Pancreas (tissue), 10 donors: ENCODE measurements around the gene PLXNC1. TPM values are rescaled to one million over a fixed set of nuclear protein-coding genes. Genes with fewer than 3 reads are reported as not detected.

ENCODE experiments used
- ATAC-seq, 4 donors: fragments of 200-7000 bp; cut with Tn5 transposase; one replicate each; pipeline versions ENCODE4 v1.8.0 to v1.9.1; 2020; ENCODE audit warnings: mild to moderate bottlenecking in 4 of 4, moderate library complexity in 4 of 4
- DNase-seq, 6 donors: peaks; one replicate each; pipeline ENCODE4 v3.0.0-alpha.2; 2020
- FAIRE-seq: peaks from 2 replicates; lab custom pipeline; 2012; peaks lifted over from hg19 to GRCh38; lab: Jason Lieb, UNC
- H3K27ac ChIP-seq, 4 donors: fragments of 200-600 bp; sonication (generic); 1 replicate in 3 of 4; 2 replicates in 1 of 4; pipeline versions ENCODE4 v1.5.0 to v1.8.0; 2020
- H3K27me3 ChIP-seq, 4 donors: fragments of 200-600 bp; one replicate each; pipeline ENCODE4 v1.8.0; 2021
- H3K36me3 ChIP-seq, 3 donors: fragments of 200-600 bp; sonication (generic) in 1 of 3; one replicate each; pipeline versions ENCODE4 v1.5.0 to v1.8.0; 2020 to 2021
- H3K4me1 ChIP-seq, 3 donors: fragments of 200-600 bp; one replicate each; pipeline ENCODE4 v1.8.0; 2021
- H3K4me3 ChIP-seq, 4 donors: fragments of 200-600 bp; sonication (generic) in 2 of 4; one replicate each; pipeline versions ENCODE4 v1.5.0 to v1.8.0; 2020 to 2021
- H3K9me3 ChIP-seq, 4 donors: fragments of 200-600 bp; one replicate each; pipeline ENCODE4 v1.8.0; 2021
- CTCF ChIP-seq, 4 donors: fragments of 200-600 bp; sonication (generic) in 3 of 4; IDR thresholded peaks; one replicate each; pipeline versions ENCODE4 v1.5.0 to v1.8.0; 2021; ENCODE audit warnings: antibody characterized with exemption in 4 of 4
- WGBS, 2 donors: extraction: QIAGEN DNeasy Blood & Tissue Kit; methylation state at CpG; one replicate each; pipeline ENCODE4 v1.1.7; 2013; 5-methylcytosine and 5-hydroxymethylcytosine counted together
- intact Hi-C, 3 donors: fragments of 100-400 bp; cut with DNase I; formaldehyde crosslinking; loops; one replicate each; pipeline versions ENCODE4 v1.11.1 to v1.14.2; 2022
- polyA plus RNA-seq, 2 donors: library from polyadenylated mRNA; stranded (reverse); fragments of 200-250 nt; gene quantifications; one replicate each; pipeline ENCODE4 v1.2.3, GENCODE V29; 2013
- total RNA-seq, 6 donors: library from RNA; stranded (reverse); fragmentation: NEBNext Ultra II Directional in 4 of 6; extraction: Animal tissue kit (Norgen Biotek cat#: 25700) in 4 of 6; gene quantifications; one replicate each; pipeline versions ENCODE4 v1.2.1 to v1.2.4, GENCODE V29; 2021 to 2023
- donor health status: healthy with polysubstance abuse.
- donor health status: DM: no; HTN: no; CAD: no; lungs with moderate emphysema.
- donor health status: DM: no; HTN: no; CAD: no.
- donor health status: control.
- donor health status: control.
- donor health status: Bipolar disorder and iron deficiency.
- donor health status: DM: yes; HTN: yes; CAD: no.
- donor health status: DM: no; HTN: no; CAD: no.
- donor health status: DM: no; HTN: no; CAD: no.
- donor health status: DM: yes; HTN: yes; CAD: no.

PLXNC1 gene
- total and polyA plus RNA-seq, 8 donors: 0.53 to 13.7 (median 2.0) TPM

DNA sequence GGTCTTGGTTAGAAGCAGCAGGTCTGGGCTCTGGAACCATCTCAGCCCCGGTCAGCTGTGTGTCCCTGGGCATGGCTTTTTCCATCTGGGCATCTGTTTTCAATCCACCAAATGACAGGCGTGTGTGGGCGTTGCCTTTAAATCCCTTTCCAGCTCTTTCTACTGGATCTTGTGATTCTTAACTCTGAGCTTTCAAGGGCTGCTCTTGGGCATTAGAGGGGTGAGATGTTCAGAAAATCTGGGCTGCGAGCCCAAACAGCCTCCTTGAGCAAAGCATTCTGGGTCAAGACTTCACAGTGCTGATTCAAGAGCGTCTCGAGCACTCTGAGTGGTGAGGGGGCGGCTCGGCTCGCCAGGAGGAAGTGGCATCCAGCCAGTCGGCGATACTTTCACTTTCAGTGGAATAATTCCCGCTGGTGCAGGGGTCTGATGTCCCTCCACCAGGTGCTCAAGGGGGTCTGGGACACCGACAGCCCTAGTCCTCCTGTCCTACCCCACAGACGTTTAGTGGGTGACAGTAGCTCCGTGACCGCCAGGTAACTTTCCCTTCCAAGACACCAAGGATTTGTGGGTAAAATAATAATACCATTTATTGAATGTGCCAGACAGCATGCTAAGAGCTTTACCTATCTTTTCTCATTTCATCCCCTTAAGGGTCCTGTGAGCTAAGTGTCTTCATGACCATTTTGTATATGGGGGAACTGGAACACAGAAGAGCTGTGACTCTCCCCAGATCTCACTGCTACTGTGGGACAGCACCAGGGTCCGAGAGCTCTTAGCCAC lies 114.0 kb downstream of the PLXNC1 start:
- intact Hi-C loops: no loop called here

DNA sequence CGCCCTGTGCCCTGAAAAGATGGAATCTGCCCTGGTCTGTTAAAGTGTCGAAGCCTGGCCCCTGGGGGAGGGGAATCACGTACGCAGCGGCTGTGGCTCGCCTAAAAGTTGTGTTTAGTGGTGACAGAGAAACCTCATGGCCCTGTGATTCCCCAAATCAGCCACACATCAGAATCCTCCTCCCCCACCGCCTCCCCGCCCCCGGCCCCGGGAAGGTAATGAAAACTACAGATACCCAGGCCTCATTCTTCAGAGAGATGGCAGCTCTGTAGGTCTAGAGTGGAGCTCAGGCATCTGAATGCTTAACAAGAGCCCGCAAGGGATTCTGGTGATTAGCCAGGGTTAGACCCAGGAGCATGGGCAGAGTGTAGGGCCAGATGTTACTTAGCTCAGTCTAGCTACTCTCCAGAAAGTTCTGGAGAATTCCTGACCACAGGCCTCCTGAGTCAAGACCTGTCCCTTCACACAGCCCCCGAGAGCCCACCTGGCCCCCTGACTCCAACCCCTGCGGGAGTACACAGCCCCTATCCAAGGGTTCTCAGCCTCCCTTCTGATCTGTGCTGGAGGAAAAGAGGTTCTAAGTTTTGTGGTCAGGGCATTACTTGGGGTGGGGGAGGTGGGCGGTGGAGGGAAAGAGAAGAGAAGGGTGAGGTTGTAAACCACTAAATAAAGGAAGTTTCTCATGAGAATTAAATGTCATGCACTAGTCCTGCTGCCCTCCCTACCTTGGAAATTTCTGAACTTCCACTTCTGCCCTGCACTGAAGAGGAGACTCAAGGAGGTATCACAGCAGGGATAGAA lies 114.8 kb downstream of the PLXNC1 start:
- no peak for TF ChIP-seq CTCF (IDR thresholded peaks at IDR 0.05)
- FAIRE-seq (no peak), DNase-seq (no peak), ATAC-seq (peak in 3 of 4 donors; percentile 5 to 21 (median 11))
- 74 to 77% methylated on average over 14 of the region's 14 CpGs for WGBS, 2 donors
- intact Hi-C loops: no loop called here
- Histone ChIP-seq H3K36me3 (no peaks in the 10 kb centered on the region), H3K4me1 (no peaks in the 10 kb centered on the region), H3K27me3 (no peaks in the 10 kb centered on the region), H3K4me3 (peak overlapping the region in 2 of 4 donors; percentile 40 to 52), H3K9me3 (no peaks in the 10 kb centered on the region), H3K27ac (peak overlapping the region; percentile 17 to 81 (median 54))

More for the DNA sequence above, 114.0 kb downstream of the PLXNC1 start:
- WGBS, 2 donors: 28 to 45% methylated on average over 17 of the region's 17 CpGs
- H3K27me3 ChIP-seq: no peaks in the 10 kb centered on the region
- H3K27ac ChIP-seq: peak overlapping the region; percentile 17 to 81 (median 54)
- H3K9me3 ChIP-seq: no peaks in the 10 kb centered on the region
- FAIRE-seq (no peak), ATAC-seq (peak; percentile 82 to 94 (median 90)), DNase-seq (peak; percentile 69 to 80 (median 74))
- peak overlapping the region; percentile 11 to 52 (median 32) for H3K4me3 ChIP-seq
- H3K36me3 ChIP-seq: no peaks in the 10 kb centered on the region
- no peak for TF ChIP-seq CTCF (IDR thresholded peaks at IDR 0.05)
- H3K4me1 ChIP-seq: no peaks in the 10 kb centered on the region

DNA sequence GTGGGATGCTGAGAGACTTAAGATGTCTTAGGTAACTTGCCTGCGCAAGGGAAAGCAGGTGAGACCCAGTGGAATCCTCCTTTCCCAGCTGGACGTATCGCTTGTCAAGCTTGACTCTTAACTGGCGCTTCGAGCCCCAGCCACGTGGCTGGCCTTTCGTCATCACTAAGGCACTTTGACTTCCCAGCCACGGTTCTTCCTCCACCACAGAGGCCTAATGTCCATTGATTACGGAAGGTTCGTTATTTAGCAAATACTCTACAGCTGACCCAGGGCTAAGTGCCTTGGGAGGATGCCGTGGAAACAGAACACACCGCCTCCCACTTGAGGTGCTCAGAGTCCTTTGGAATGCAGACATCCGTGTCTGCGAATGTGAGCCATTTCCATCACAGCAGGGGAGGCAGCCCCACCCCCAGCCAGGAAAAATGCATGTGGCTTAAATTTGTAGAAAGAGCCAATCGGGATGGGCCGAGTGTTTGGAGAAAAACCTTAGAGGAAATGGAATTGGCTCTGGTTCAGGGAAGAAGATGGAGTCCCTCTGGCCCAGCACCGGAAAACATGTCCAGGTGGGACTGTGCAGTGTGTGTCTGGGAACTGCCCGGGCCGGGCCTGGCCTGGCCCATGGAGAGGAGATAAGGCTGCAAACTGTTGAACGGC lies 115.7 kb downstream of the PLXNC1 start:
- DNase-seq: no peak
- Histone ChIP-seq H3K27ac (peak overlapping the region in 2 of 4 donors; percentile 22 to 66), H3K4me3 (no peak overlapping the region), H3K27me3 (no peaks in the 10 kb centered on the region), H3K36me3 (no peaks in the 10 kb centered on the region), H3K9me3 (no peaks in the 10 kb centered on the region), H3K4me1 (no peaks in the 10 kb centered on the region)
- intact Hi-C loops: no loop called here
- TF ChIP-seq CTCF (IDR thresholded peaks at IDR 0.05): no peak
- 63 to 69% methylated on average over 20 of the region's 20 CpGs for WGBS, 2 donors
- ATAC-seq: no peak
- FAIRE-seq: no peak

DNA sequence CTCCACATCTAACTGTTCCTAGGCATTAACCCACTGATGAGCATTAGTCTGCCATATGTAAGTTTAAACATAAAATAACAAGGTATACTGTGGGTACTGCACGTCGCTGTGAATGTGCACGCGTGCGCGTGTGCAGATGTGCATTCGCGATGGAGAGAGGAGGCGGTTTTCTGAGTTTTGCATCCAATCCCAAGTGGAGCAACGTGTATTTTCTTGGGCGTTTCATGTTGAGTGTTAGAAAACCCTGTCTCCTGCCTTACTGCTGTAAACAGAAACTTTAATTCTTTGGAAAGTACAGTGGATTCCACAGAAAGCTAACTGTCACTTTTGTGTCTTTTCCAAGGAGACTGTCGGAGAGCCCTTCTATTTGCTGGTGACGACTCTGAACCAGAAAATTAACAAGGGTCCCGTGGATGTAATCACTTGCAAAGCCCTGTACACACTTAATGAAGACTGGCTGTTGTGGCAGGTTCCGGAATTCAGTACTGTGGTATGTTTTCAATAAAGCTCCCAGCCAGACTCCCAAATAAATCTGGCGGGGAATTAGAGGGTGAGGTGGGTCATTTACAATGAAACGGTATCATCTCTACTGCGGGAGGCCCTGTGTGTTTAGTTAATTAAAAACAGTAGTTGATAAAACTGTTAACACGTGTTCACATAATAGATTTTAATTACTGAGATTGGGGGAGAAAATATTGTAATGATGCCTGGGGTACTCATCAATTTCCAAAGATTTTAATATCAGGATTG lies 116.5 kb downstream of the PLXNC1 start:
- H3K9me3 ChIP-seq: no peaks in the 10 kb centered on the region
- no peaks in the 10 kb centered on the region for H3K27me3 ChIP-seq
- TF ChIP-seq CTCF (IDR thresholded peaks at IDR 0.05): no peak
- intact Hi-C loops: no loop called here
- no peak for FAIRE-seq
- 84 to 85% methylated on average over 19 of the region's 19 CpGs for WGBS, 2 donors
- no peak for DNase-seq
- no peaks in the 10 kb centered on the region for H3K4me1 ChIP-seq
- H3K36me3 ChIP-seq: no peaks in the 10 kb centered on the region
- no peak for ATAC-seq
- no peak overlapping the region for H3K4me3 ChIP-seq
- H3K27ac ChIP-seq: no peak overlapping the region
